NT2/D1 (cell line): ENCODE data around the gene ACBD6.

Experiments used
- YY1 ChIP-seq: IDR thresholded peaks from 2 replicates; pipeline ENCODE4 v1.6.1; 2011; ENCODE audit not compliant: insufficient read length, insufficient read depth
- ZNF274 ChIP-seq: IDR thresholded peaks from 2 replicates; pipeline ENCODE4 v1.6.1; 2011; ENCODE audit warnings: mild to moderate bottlenecking, low read depth, low read length

GRCh38 chr1:180275726-180276125 lies 226.7 kb downstream of the ACBD6 start:
- TF ChIP-seq YY1 (no peak), ZNF274 (no peak)
